GM23338 (cell line): ENCODE measurements around the gene DFFB. TPM values are rescaled to one million over a fixed set of nuclear protein-coding genes. Genes with fewer than 3 reads are reported as not detected.

Source experiments
- ATAC-seq: fragments of 200-7000 bp; cut with Tn5 transposase; 3 replicates; pipeline ENCODE4 v1.9.1; 2020
- DNase-seq: peaks from one replicate; pipeline ENCODE4 v3.0.0-alpha.2; 2015; ENCODE audit warnings: low spot score
- H2AFZ ChIP-seq: fragments of 200-600 bp; sonication (generic); 2 replicates; pipeline ENCODE4 v1.8.0; 2016; ENCODE audit warnings: antibody characterized with exemption, mild to moderate bottlenecking, moderate library complexity
- H3F3A ChIP-seq: fragments of 200-600 bp; sonication (generic); replicated peaks from 2 replicates; pipeline ENCODE4 v1.8.0; 2017; ENCODE audit warnings: antibody characterized with exemption, mixed run types, low read depth
- H3K27ac ChIP-seq: fragments of 200-600 bp; sonication (generic); 2 replicates; pipeline ENCODE4 v1.6.1; 2016; ENCODE audit warnings: low read depth
- H3K27me3 ChIP-seq: fragments of 200-600 bp; sonication (generic); 2 replicates; pipeline ENCODE4 v1.8.0; 2016; ENCODE audit warnings: mild to moderate bottlenecking, mixed run types, moderate library complexity; ENCODE audit not compliant: insufficient read depth
- H3K36me3 ChIP-seq: fragments of 200-600 bp; sonication (generic); 2 replicates; pipeline ENCODE4 v1.8.0; 2016; ENCODE audit warnings: mild to moderate bottlenecking; ENCODE audit not compliant: insufficient read depth
- H3K4me1 ChIP-seq: fragments of 200-600 bp; sonication (generic); 2 replicates; pipeline ENCODE4 v1.8.0; 2016; ENCODE audit warnings: mild to moderate bottlenecking, moderate library complexity; ENCODE audit not compliant: insufficient read depth
- H3K4me2 ChIP-seq: fragments of 200-600 bp; sonication (generic); 2 replicates; pipeline ENCODE4 v1.7.1; 2017; ENCODE audit warnings: mixed run types
- H3K4me3 ChIP-seq: fragments of 200-600 bp; sonication (generic); 2 replicates; pipeline ENCODE4 v1.6.1; 2016; ENCODE audit warnings: mixed run types
- H3K79me2 ChIP-seq: fragments of 200-600 bp; sonication (generic); replicated peaks from 2 replicates; pipeline ENCODE4 v1.8.0; 2017; ENCODE audit warnings: mild to moderate bottlenecking; ENCODE audit not compliant: insufficient read depth
- H3K9me2 ChIP-seq: fragments of 200-600 bp; sonication (generic); 2 replicates; pipeline ENCODE4 v1.8.0; 2017; ENCODE audit not compliant: insufficient read depth
- H4K20me1 ChIP-seq: fragments of 200-600 bp; sonication (generic); replicated peaks from 2 replicates; pipeline ENCODE4 v1.8.0; 2017; ENCODE audit warnings: mild to moderate bottlenecking; ENCODE audit not compliant: insufficient read depth
- H3K27ac Mint-ChIP-seq: 2 replicates; pipeline ENCODE4 v1.8.0; 2020; ENCODE audit warnings: inconsistent platforms, mild to moderate bottlenecking, moderate library complexity, mixed read lengths
- H3K27me3 Mint-ChIP-seq: 3 replicates; pipeline ENCODE4 v1.8.0; 2022; ENCODE audit warnings: low read depth, mild to moderate bottlenecking, moderate library complexity, mixed read lengths, inconsistent platforms; ENCODE audit not compliant: insufficient read depth, poor library complexity
- H3K36me3 Mint-ChIP-seq: 3 replicates; pipeline ENCODE4 v1.8.0; 2021; ENCODE audit warnings: low read depth, mild to moderate bottlenecking, inconsistent platforms, moderate library complexity, mixed read lengths
- H3K4me1 Mint-ChIP-seq: 3 replicates; pipeline ENCODE4 v1.8.0; 2020; ENCODE audit warnings: mild to moderate bottlenecking, inconsistent platforms, mixed read lengths
- H3K4me3 Mint-ChIP-seq: 3 replicates; pipeline ENCODE4 v1.8.0; 2021; ENCODE audit warnings: moderate library complexity, mild to moderate bottlenecking, inconsistent platforms, mixed read lengths
- H3K9me3 Mint-ChIP-seq: 3 replicates; pipeline ENCODE4 v1.8.0; 2020; ENCODE audit warnings: moderate library complexity, mild to moderate bottlenecking, inconsistent platforms, mixed read lengths
- ETS1 ChIP-seq: IDR thresholded peaks from 2 replicates; pipeline ENCODE4 v1.6.1; 2016; ENCODE audit warnings: antibody characterized with exemption
- POLR2AphosphoS5 ChIP-seq: IDR thresholded peaks from 2 replicates; pipeline ENCODE4 v1.6.1; 2016; ENCODE audit warnings: antibody characterized with exemption, low read depth
- REST ChIP-seq: IDR thresholded peaks from one replicate; pipeline ENCODE4 v1.6.1; 2018; ENCODE audit warnings: antibody characterized with exemption; ENCODE audit not compliant: unreplicated experiment
- STAT1 ChIP-seq: IDR thresholded peaks from one replicate; pipeline ENCODE4 v1.6.1; 2016; ENCODE audit warnings: antibody characterized with exemption; ENCODE audit not compliant: unreplicated experiment
- ZNF462 ChIP-seq: fragments of 250-450 bp; sonication (Bioruptor Pico); IDR thresholded peaks from 2 replicates; pipeline ENCODE4 v1.5.0; 2020; ENCODE audit warnings: mild to moderate bottlenecking, moderate library complexity
- polyA plus RNA-seq: library from polyadenylated mRNA; unstranded; fragments of >200 nt; fragmentation: Nextera tagmentation; extraction: Ambion mirVana; gene quantifications from 2 replicates; pipeline ENCODE4 v1.2.1, GENCODE V29; 2016
- total RNA-seq: library from RNA; depleted of rRNA; stranded (reverse); fragments of >200 nt; shearing (Covaris generic); gene quantifications from 2 replicates; pipeline ENCODE4 v1.2.3, GENCODE V29; 2014

DFFB gene
- total and polyA plus RNA-seq, 2 experiments from 2014 or later = 6.5 to 18.1 TPM

GRCh38 chr1:3919706-3920105 is 62.4 kb downstream of the DFFB start (continued):
- TF ChIP-seq ZNF462 (CRISPR knock-in tag) (no peak), STAT1 (no peak), REST (no peak), ETS1 (no peak)

GRCh38 chr1:3921765-3922164 is 64.5 kb downstream of the DFFB start:
- no peak overlapping the region for H3K4me2 ChIP-seq
- TF ChIP-seq POLR2AphosphoS5 = no peak

More at GRCh38 chr1:3921765-3922164, 64.5 kb downstream of the DFFB start:
- DNase-seq (no peak), ATAC-seq (no peak)
- Histone ChIP-seq H3K27ac (no peak overlapping the region), H3K4me1 (no peaks in the 10 kb centered on the region), H2AFZ (no peak overlapping the region), H3K4me3 (no peak overlapping the region), H3K27me3 (no peaks in the 10 kb centered on the region), H3K36me3 (peaks cover 5% of the 10 kb centered on the region; the same call in 1 of the 2 replicates), H3K79me2 (no peaks in the 10 kb centered on the region), H3K9me2 (no peaks in the 10 kb centered on the region), H4K20me1 (no peaks in the 10 kb centered on the region), H3F3A (no peaks in the 10 kb centered on the region)
- H3K9me3 Mint-ChIP-seq = peaks cover 58% of the 10 kb centered on the region
- H3K4me1 Mint-ChIP-seq = no peaks in the 10 kb centered on the region
- peaks cover 5% of the 10 kb centered on the region for H3K27me3 Mint-ChIP-seq
- no peak overlapping the region; the same call in 2 of the 3 replicates for H3K4me3 Mint-ChIP-seq
- no peak overlapping the region for H3K27ac Mint-ChIP-seq
- H3K36me3 Mint-ChIP-seq = peaks cover 2% of the 10 kb centered on the region; the same call in 2 of the 3 replicates
